B cell (primary cell): ENCODE results near the gene NUMB. TPM values are rescaled to one million over a fixed set of nuclear protein-coding genes. Genes with fewer than 3 reads are reported as not detected.
A peak's percentile ranks its signal among the peaks of the same experiment; 100 is the strongest.

ENCODE experiments used
- ATAC-seq: fragments of 200-7000 bp; cut with Tn5 transposase; one replicate; pipeline ENCODE4 v1.10.0; 2021; ENCODE audit warnings: low read depth, mild to moderate bottlenecking, moderate number of reproducible peaks, moderate library complexity
- CTCF ChIA-PET: fragments of 350-600 bp; sonication (Branson Sonifier 250); formaldehyde crosslinking; loops from one replicate; lab custom pipeline; 2021; ENCODE audit warnings: antibody characterized with exemption, inconsistent platforms; lab: Charles Lee
- POLR2A ChIA-PET: fragments of 350-600 bp; sonication (Branson Sonifier 250); formaldehyde crosslinking; loops from one replicate; lab custom pipeline; 2021; ENCODE audit warnings: antibody characterized with exemption; lab: Charles Lee
- DNase-seq: peaks from one replicate; pipeline ENCODE4 v3.0.0; 2013
- H2AFZ ChIP-seq: 2 replicates; pipeline ENCODE4 v1.6.1; 2012; ENCODE audit warnings: mild to moderate bottlenecking, low read depth, low read length; ENCODE audit not compliant: insufficient read depth, poor library complexity, severe bottlenecking
- H3K27ac ChIP-seq, 2 donors: 1 replicate in 1 of 2; 2 replicates in 1 of 2; pipeline ENCODE4 v1.5.1; 2012 to 2013; ENCODE audit warnings: low read length in 2 of 2, mild to moderate bottlenecking in 2 of 2, moderate library complexity in 1 of 2
- H3K27me3 ChIP-seq, 4 experiments: fragments of 200-600 bp in 1 of 4; sonication (generic) in 1 of 4; replicated peaks in 1 of 4; 1 replicate in 2 of 4; 2 replicates in 2 of 4; pipeline versions ENCODE4 v1.6.1 to v1.7.0; 2013 to 2016; ENCODE audit warnings: low read length in 3 of 4, mild to moderate bottlenecking in 2 of 4, mixed read lengths in 1 of 4, moderate library complexity in 1 of 4; ENCODE audit not compliant: insufficient read depth in 4 of 4, control insufficient read depth in 3 of 4; ENCODE audit errors: control extremely low read depth in 1 of 4
- H3K36me3 ChIP-seq, 2 experiments: replicated peaks in 1 of 2; 1 replicate in 1 of 2; 2 replicates in 1 of 2; pipeline versions ENCODE4 v1.6.1 to v1.7.1; 2013; ENCODE audit warnings: low read length in 1 of 2; ENCODE audit not compliant: insufficient read depth in 2 of 2, control insufficient read depth in 1 of 2; ENCODE audit errors: control extremely low read depth in 1 of 2, extremely low read depth in 1 of 2
- H3K4me1 ChIP-seq, 2 donors: fragments of 200-600 bp in 1 of 2; sonication (generic) in 1 of 2; 1 replicate in 1 of 2; 2 replicates in 1 of 2; pipeline versions ENCODE4 v1.5.1 to v1.6.1; 2013 to 2017; ENCODE audit warnings: low read length in 2 of 2; ENCODE audit not compliant: control insufficient read depth in 2 of 2, insufficient read depth in 2 of 2
- H3K4me2 ChIP-seq: replicated peaks from 2 replicates; pipeline ENCODE3; 2012; ENCODE audit warnings: mild to moderate bottlenecking, low read depth, low read length; ENCODE audit not compliant: poor library complexity, severe bottlenecking
- H3K4me3 ChIP-seq, 5 experiments: fragments of 200-600 bp in 1 of 5; sonication (generic) in 1 of 5; 1 replicate in 3 of 5; 2 replicates in 2 of 5; pipeline versions ENCODE4 v1.5.1 to v1.7.0; 2011 to 2016; ENCODE audit warnings: low read length in 4 of 5, mild to moderate bottlenecking in 4 of 5, low read depth in 2 of 5, control low read depth in 1 of 5, moderate library complexity in 1 of 5; ENCODE audit not compliant: insufficient read depth in 1 of 5; ENCODE audit errors: control extremely low read depth in 1 of 5, extremely low read depth in 1 of 5
- H3K79me2 ChIP-seq: fragments of 200-600 bp; sonication (generic); one replicate; pipeline ENCODE4 v1.6.0; 2016; ENCODE audit warnings: low read length; ENCODE audit not compliant: control insufficient read depth, insufficient read depth
- H3K9ac ChIP-seq: fragments of 200-600 bp; sonication (generic); 2 replicates; pipeline ENCODE4 v1.6.1; 2017; ENCODE audit warnings: mild to moderate bottlenecking, low read length, moderate library complexity
- H3K9me3 ChIP-seq, 3 donors: one replicate each; pipeline versions ENCODE4 v1.6.1 to v1.7.1; 2013; ENCODE audit warnings: low read length in 2 of 3; ENCODE audit not compliant: control insufficient read depth in 2 of 3, insufficient read depth in 1 of 3; ENCODE audit errors: control extremely low read depth in 1 of 3
- H4K20me1 ChIP-seq: 2 replicates; pipeline ENCODE4 v1.6.0; 2012; ENCODE audit warnings: mild to moderate bottlenecking, low read length; ENCODE audit not compliant: insufficient read depth, control insufficient read depth, poor library complexity, severe bottlenecking
- H3K27ac Mint-ChIP-seq: one replicate; pipeline ENCODE4 v1.8.0; 2021; ENCODE audit warnings: mixed read lengths
- H3K27me3 Mint-ChIP-seq: one replicate; pipeline ENCODE4 v1.8.0; 2021; ENCODE audit warnings: mixed read lengths
- H3K4me1 Mint-ChIP-seq: one replicate; pipeline ENCODE4 v1.8.0; 2021; ENCODE audit warnings: mixed read lengths
- H3K4me3 Mint-ChIP-seq: one replicate; pipeline ENCODE4 v1.8.0; 2021; ENCODE audit warnings: mixed read lengths
- H3K9me3 Mint-ChIP-seq: one replicate; pipeline ENCODE4 v1.8.0; 2022; ENCODE audit warnings: mixed read lengths; ENCODE audit not compliant: insufficient read depth
- CTCF ChIP-seq: fragments of 200-600 bp; IDR thresholded peaks from one replicate; pipeline ENCODE4 v1.8.0; 2022; ENCODE audit warnings: antibody characterized with exemption, mild to moderate bottlenecking
- EZH2 ChIP-seq: IDR thresholded peaks from 2 replicates; pipeline ENCODE4 v1.6.1; 2012; ENCODE audit warnings: borderline replicate concordance, low read depth, mild to moderate bottlenecking, moderate library complexity, low read length; ENCODE audit not compliant: insufficient read depth, poor library complexity, severe bottlenecking
- WGBS: methylation state at CpG from one replicate; pipeline ENCODE4 v1.1.5; 2013; ENCODE audit warnings: missing lambda C conversion rate; ENCODE audit not compliant: insufficient coverage; 5-methylcytosine and 5-hydroxymethylcytosine counted together
- intact Hi-C: fragments of 100-400 bp; cut with micrococcal nuclease; formaldehyde crosslinking; loops from one replicate; pipeline ENCODE4 v1.10.0; 2022
- polyA plus RNA-seq: library from polyadenylated mRNA; depleted of rRNA; stranded (reverse); fragments of >200 nt; gene quantifications from 2 replicates; pipeline ENCODE4 v1.2.3, GENCODE V29; 2012
- total RNA-seq, 2 donors: library from RNA; stranded (reverse); fragments of 120-200 nt in 1 of 2; gene quantifications; 1 replicate in 1 of 2; 2 replicates in 1 of 2; pipeline versions ENCODE4 v1.2.3 to v1.2.4, GENCODE V29; 2013 to 2022

The NUMB gene
- total and polyA plus RNA-seq, 2 donors (not counting 1 experiment from before 2014, with no cell fraction given): 63.4 to 102 TPM

- Mint-ChIP-seq H3K4me1 (peaks cover 40% of the 10 kb centered on the region), H3K9me3 (no peaks in the 10 kb centered on the region), H3K27me3 (peaks cover 53% of the 10 kb centered on the region), H3K27ac (no peak overlapping the region), H3K4me3 (peak overlapping the region; percentile 87)
- no peak overlapping the region for H3K4me2 ChIP-seq
- H4K20me1 ChIP-seq: peaks cover 5% of the 10 kb centered on the region
- WGBS: 30% methylated on average over 9 of the region's 11 CpGs
- ChIA-PET CTCF (no interaction called here), POLR2A (no interaction called here)
- no peaks in the 10 kb centered on the region for H3K79me2 ChIP-seq
- no peak overlapping the region for H3K4me3 ChIP-seq
- intact Hi-C loops: no loop called here
- no peak for TF ChIP-seq EZH2
- TF ChIP-seq CTCF: no peak
- H3K36me3 ChIP-seq: no peaks in the 10 kb centered on the region
- ATAC-seq (no peak), DNase-seq (peak; percentile 25)
- H3K4me1 ChIP-seq: peaks cover 45 to 48% of the 10 kb centered on the region in 2 donors
- no peak overlapping the region for H3K27ac ChIP-seq
- H2AFZ ChIP-seq: no peak overlapping the region
- H3K9ac ChIP-seq: no peak overlapping the region
- H3K9me3 ChIP-seq: peaks cover 0 to 11% (median 0%) of the 10 kb centered on the region in 3 donors
- H3K27me3 ChIP-seq: peaks cover 0 to 82% (median 27%) of the 10 kb centered on the region in 4 experiments
Observed at GRCh38 chr14:73236157-73236556, 222.2 kb downstream of the NUMB start.

- H3K4me3 Mint-ChIP-seq: peak overlapping the region; percentile 87
- intact Hi-C loops: no loop called here
- Histone ChIP-seq H3K27me3 (peaks cover 0 to 77% (median 25%) of the 10 kb centered on the region in 4 experiments), H2AFZ (no peak overlapping the region), H3K4me1 (peaks cover 39 to 42% of the 10 kb centered on the region in 2 donors), H3K4me2 (no peak overlapping the region), H3K9ac (no peak overlapping the region), H3K9me3 (peaks cover 0 to 6% (median 0%) of the 10 kb centered on the region in 3 donors), H3K4me3 (no peak overlapping the region), H3K27ac (no peak overlapping the region), H3K79me2 (no peaks in the 10 kb centered on the region), H3K36me3 (no peaks in the 10 kb centered on the region), H4K20me1 (peaks cover 5% of the 10 kb centered on the region)
- POLR2A ChIA-PET: no interaction called here
- H3K9me3 Mint-ChIP-seq: no peaks in the 10 kb centered on the region
- peaks cover 48% of the 10 kb centered on the region for H3K27me3 Mint-ChIP-seq
- 36% methylated on average over 1 of the region's 6 CpGs for WGBS
- no peak overlapping the region for H3K27ac Mint-ChIP-seq
- no peak for TF ChIP-seq EZH2
- TF ChIP-seq CTCF: no peak
- ATAC-seq (no peak), DNase-seq (peak; percentile 10)
- H3K4me1 Mint-ChIP-seq: peaks cover 35% of the 10 kb centered on the region
- CTCF ChIA-PET: no interaction called here
Observed at GRCh38 chr14:73235531-73236155, 222.7 kb downstream of the NUMB start.
